K562 (cell line): ENCODE measurements around the gene EML1.

Experiments
- CBFB ChIP-seq: sonication (generic); formaldehyde crosslinking; IDR thresholded peaks from 2 replicates; pipeline ENCODE4 v1.4.0; 2020; ENCODE audit warnings: mild to moderate bottlenecking, missing genetic modification reagents
- CTCF ChIP-seq, 3 experiments: IDR thresholded peaks in 2 of 3; conservative IDR thresholded peaks in 1 of 3; 2 replicates each; pipeline ENCODE4 v1.5.1; 2011 to 2012; ENCODE audit warnings: low read length in 3 of 3, mild to moderate bottlenecking in 3 of 3, control low read depth in 2 of 3, improper control_type of control experiment in 1 of 3, inconsistent platforms in 1 of 3, low read depth in 1 of 3, mixed read lengths in 1 of 3, moderate library complexity in 1 of 3; ENCODE audit not compliant: insufficient read depth in 2 of 3
- ELF1 ChIP-seq: fragments of 200-800 bp; sonication (Bioruptor generic); IDR thresholded peaks from 2 replicates; pipeline ENCODE4 v1.6.1; 2016; ENCODE audit warnings: missing genetic modification characterization, missing compliant biosample characterization
- HMGN3 ChIP-seq: IDR thresholded peaks from 2 replicates; pipeline ENCODE4 v1.6.1; 2011; ENCODE audit warnings: borderline replicate concordance, low read depth, mild to moderate bottlenecking, mixed read lengths, low read length; ENCODE audit not compliant: insufficient read length; ENCODE audit errors: extremely low read depth
- MEIS2 ChIP-seq: fragments of 450-650 bp; IDR thresholded peaks from 2 replicates; pipeline ENCODE4 v1.6.1; 2014; ENCODE audit warnings: mild to moderate bottlenecking; ENCODE audit not compliant: partially characterized antibody
- PCBP1 ChIP-seq: fragments of 200-400 bp; formaldehyde crosslinking; IDR thresholded peaks from 2 replicates; pipeline ENCODE4 v1.6.1; 2018; ENCODE audit warnings: mild to moderate bottlenecking, low read depth, low read length; ENCODE audit not compliant: poor library complexity, severe bottlenecking
- RBM22 ChIP-seq: fragments of 200-400 bp; formaldehyde crosslinking; IDR thresholded peaks from 2 replicates; pipeline ENCODE4 v1.6.1; 2018; ENCODE audit warnings: low read length, low read depth; ENCODE audit not compliant: poor library complexity, severe bottlenecking
- TF ChIP-seq, protein P1 (sequence below): fragments of 450-650 bp; formaldehyde crosslinking; IDR thresholded peaks from 2 replicates; pipeline ENCODE4 v1.4.0; 2020; ENCODE audit warnings: mild to moderate bottlenecking, moderate library complexity
- TF ChIP-seq, protein P2 (sequence below), 3 experiments: fragments of 200-800 bp in 1 of 3; sonication (Bioruptor generic) in 1 of 3; sonication (generic) in 1 of 3; formaldehyde crosslinking in 1 of 3; IDR thresholded peaks; 2 replicates each; pipeline versions ENCODE4 v1.6.1 to v1.8.0; 2016 to 2022; ENCODE audit warnings: mild to moderate bottlenecking in 2 of 3, missing compliant biosample characterization in 2 of 3, missing genetic modification characterization in 2 of 3, missing genetic modification reagents in 1 of 3
- TF ChIP-seq, protein P3 (sequence below): fragments of 150-350 bp; IDR thresholded peaks from 2 replicates; pipeline ENCODE4 v1.6.1; 2014; ENCODE audit warnings: low read depth, mild to moderate bottlenecking, low read length, borderline replicate concordance
- TF ChIP-seq, protein P4 (sequence below): fragments of 450-650 bp; IDR thresholded peaks from 2 replicates; pipeline ENCODE4 v1.6.1; 2016; ENCODE audit warnings: mild to moderate bottlenecking

- TF ChIP-seq, protein P1, sequence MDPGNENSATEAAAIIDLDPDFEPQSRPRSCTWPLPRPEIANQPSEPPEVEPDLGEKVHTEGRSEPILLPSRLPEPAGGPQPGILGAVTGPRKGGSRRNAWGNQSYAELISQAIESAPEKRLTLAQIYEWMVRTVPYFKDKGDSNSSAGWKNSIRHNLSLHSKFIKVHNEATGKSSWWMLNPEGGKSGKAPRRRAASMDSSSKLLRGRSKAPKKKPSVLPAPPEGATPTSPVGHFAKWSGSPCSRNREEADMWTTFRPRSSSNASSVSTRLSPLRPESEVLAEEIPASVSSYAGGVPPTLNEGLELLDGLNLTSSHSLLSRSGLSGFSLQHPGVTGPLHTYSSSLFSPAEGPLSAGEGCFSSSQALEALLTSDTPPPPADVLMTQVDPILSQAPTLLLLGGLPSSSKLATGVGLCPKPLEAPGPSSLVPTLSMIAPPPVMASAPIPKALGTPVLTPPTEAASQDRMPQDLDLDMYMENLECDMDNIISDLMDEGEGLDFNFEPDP: no peak
- TF ChIP-seq, protein P2, sequence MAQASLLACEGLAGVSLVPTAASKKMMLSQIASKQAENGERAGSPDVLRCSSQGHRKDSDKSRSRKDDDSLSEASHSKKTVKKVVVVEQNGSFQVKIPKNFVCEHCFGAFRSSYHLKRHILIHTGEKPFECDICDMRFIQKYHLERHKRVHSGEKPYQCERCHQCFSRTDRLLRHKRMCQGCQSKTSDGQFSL (CRISPR knock-in tag; IDR thresholded peaks at IDR 0.05): no peak
- TF ChIP-seq, protein P2 (tag; IDR thresholded peaks at IDR 0.05): no peak
- TF ChIP-seq HMGN3 (no peak), CBFB (CRISPR knock-in tag) (no peak), PCBP1 (no peak), RBM22 (no peak), MEIS2 (no peak), CTCF (IDR thresholded peaks at IDR 0.05 in 2 of 3, conservative IDR thresholded peaks at IDR 0.05 in 1 of 3; ENCODE audit: insufficient read depth in 2 of 3, low read depth in 1 of 3, low read length in 3 of 3) (no peak), ELF1 (no peak)
- TF ChIP-seq, protein P3, sequence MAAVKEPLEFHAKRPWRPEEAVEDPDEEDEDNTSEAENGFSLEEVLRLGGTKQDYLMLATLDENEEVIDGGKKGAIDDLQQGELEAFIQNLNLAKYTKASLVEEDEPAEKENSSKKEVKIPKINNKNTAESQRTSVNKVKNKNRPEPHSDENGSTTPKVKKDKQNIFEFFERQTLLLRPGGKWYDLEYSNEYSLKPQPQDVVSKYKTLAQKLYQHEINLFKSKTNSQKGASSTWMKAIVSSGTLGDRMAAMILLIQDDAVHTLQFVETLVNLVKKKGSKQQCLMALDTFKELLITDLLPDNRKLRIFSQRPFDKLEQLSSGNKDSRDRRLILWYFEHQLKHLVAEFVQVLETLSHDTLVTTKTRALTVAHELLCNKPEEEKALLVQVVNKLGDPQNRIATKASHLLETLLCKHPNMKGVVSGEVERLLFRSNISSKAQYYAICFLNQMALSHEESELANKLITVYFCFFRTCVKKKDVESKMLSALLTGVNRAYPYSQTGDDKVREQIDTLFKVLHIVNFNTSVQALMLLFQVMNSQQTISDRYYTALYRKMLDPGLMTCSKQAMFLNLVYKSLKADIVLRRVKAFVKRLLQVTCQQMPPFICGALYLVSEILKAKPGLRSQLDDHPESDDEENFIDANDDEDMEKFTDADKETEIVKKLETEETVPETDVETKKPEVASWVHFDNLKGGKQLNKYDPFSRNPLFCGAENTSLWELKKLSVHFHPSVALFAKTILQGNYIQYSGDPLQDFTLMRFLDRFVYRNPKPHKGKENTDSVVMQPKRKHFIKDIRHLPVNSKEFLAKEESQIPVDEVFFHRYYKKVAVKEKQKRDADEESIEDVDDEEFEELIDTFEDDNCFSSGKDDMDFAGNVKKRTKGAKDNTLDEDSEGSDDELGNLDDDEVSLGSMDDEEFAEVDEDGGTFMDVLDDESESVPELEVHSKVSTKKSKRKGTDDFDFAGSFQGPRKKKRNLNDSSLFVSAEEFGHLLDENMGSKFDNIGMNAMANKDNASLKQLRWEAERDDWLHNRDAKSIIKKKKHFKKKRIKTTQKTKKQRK: no peak
- TF ChIP-seq, protein P4, sequence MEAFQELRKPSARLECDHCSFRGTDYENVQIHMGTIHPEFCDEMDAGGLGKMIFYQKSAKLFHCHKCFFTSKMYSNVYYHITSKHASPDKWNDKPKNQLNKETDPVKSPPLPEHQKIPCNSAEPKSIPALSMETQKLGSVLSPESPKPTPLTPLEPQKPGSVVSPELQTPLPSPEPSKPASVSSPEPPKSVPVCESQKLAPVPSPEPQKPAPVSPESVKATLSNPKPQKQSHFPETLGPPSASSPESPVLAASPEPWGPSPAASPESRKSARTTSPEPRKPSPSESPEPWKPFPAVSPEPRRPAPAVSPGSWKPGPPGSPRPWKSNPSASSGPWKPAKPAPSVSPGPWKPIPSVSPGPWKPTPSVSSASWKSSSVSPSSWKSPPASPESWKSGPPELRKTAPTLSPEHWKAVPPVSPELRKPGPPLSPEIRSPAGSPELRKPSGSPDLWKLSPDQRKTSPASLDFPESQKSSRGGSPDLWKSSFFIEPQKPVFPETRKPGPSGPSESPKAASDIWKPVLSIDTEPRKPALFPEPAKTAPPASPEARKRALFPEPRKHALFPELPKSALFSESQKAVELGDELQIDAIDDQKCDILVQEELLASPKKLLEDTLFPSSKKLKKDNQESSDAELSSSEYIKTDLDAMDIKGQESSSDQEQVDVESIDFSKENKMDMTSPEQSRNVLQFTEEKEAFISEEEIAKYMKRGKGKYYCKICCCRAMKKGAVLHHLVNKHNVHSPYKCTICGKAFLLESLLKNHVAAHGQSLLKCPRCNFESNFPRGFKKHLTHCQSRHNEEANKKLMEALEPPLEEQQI: no peak
Measured at GRCh38 chr14:99768381-99768780, 24.8 kb upstream of the EML1 start.
